Measurements from ENCODE around the gene ZNF518A. TPM values are rescaled to one million over a fixed set of nuclear protein-coding genes. Genes with fewer than 3 reads are reported as not detected.

Gene ZNF518A

DNA sequence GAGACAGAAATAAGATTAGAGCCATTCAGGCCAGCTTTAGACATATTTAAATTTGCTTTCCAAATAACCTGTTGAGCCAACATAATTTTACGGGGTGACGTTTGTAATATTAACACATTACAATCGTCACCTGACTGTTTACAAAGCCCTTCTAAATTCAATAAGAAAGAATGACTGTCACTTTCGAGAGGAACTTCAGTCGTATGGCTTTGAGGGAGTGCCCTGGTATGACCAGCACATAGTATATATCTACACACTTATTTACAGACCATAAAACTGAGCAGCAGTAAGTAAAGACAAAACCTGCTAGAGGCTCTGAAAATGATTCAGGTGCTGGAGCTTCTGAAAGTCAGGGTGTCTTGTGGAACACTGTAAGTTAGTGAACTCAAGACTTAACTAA is 78.8 kb downstream of the ZNF518A start:
- Histone ChIP-seq H3K4me2 (ENCODE audit: low read length, poor library complexity, severe bottlenecking) (no peak overlapping the region), H3K4me3 (ENCODE audit: insufficient read depth in 1 of 2, low read depth in 1 of 2, low read length in 2 of 2) (no peak overlapping the region), H2BK15ac (ENCODE audit: low read depth, poor library complexity, severe bottlenecking) (no peak overlapping the region), H3K14ac (ENCODE audit: low read length in 2 of 2) (no peak overlapping the region), H2AK5ac (ENCODE audit: low read length, severe bottlenecking) (no peak overlapping the region), H4K8ac (ENCODE audit: low read length) (no peak overlapping the region), H3K18ac (ENCODE audit: low read depth in 1 of 2, low read length in 2 of 2) (no peak overlapping the region), H3K27ac (ENCODE audit: low read length, poor library complexity, severe bottlenecking) (no peak overlapping the region), H2BK5ac (ENCODE audit: low read depth, low read length, poor library complexity, severe bottlenecking) (no peak overlapping the region), H3K36me3 (ENCODE audit: control insufficient read depth in 1 of 2, insufficient read depth in 2 of 2, low read depth in 1 of 2, low read length in 2 of 2) (no peaks in the 10 kb centered on the region), H2BK120ac (ENCODE audit: low read depth, low read length) (no peak overlapping the region), H2AFZ (ENCODE audit: low read depth, low read length) (no peak overlapping the region), H3K9me3 (ENCODE audit: control insufficient read depth, low read length) (no peaks in the 10 kb centered on the region), H3K4ac (ENCODE audit: low read depth in 1 of 2, low read length in 2 of 2) (no peak overlapping the region), H4K91ac (ENCODE audit: low read length) (no peak overlapping the region), H3K23ac (ENCODE audit: low read length in 2 of 2) (no peak overlapping the region), H3K27me3 (ENCODE audit: control insufficient read depth in 1 of 2, insufficient read depth in 1 of 2, low read length in 2 of 2) (peaks cover 3 to 4% of the 10 kb centered on the region in 2 experiments), H3K79me1 (replicated peaks; ENCODE audit: low read length, poor library complexity, severe bottlenecking) (no peaks in the 10 kb centered on the region), H3K9ac (ENCODE audit: low read length) (no peak overlapping the region), H3K4me1 (ENCODE audit: control insufficient read depth, insufficient read depth, low read depth, low read length) (peaks cover 9% of the 10 kb centered on the region), H2BK12ac (ENCODE audit: low read length in 2 of 2) (no peak overlapping the region)
- 88% methylated on average over 4 of the region's 5 CpGs for WGBS
- DNase-seq = no peak

GRCh38 chr10:96211764-96212163 is 81.7 kb downstream of the ZNF518A start:
- Histone ChIP-seq H3K18ac (ENCODE audit: low read depth in 1 of 2, low read length in 2 of 2) (no peak overlapping the region), H3K23ac (ENCODE audit: low read length in 2 of 2) (no peak overlapping the region), H3K14ac (ENCODE audit: low read length in 2 of 2) (no peak overlapping the region), H2AK5ac (ENCODE audit: low read length, severe bottlenecking) (no peak overlapping the region), H3K36me3 (ENCODE audit: control insufficient read depth in 1 of 2, insufficient read depth in 2 of 2, low read depth in 1 of 2, low read length in 2 of 2) (no peaks in the 10 kb centered on the region), H2BK5ac (ENCODE audit: low read depth, low read length, poor library complexity, severe bottlenecking) (no peak overlapping the region), H2BK15ac (ENCODE audit: low read depth, poor library complexity, severe bottlenecking) (no peak overlapping the region), H3K27me3 (ENCODE audit: control insufficient read depth in 1 of 2, insufficient read depth in 1 of 2, low read length in 2 of 2) (peaks cover 3 to 17% of the 10 kb centered on the region in 2 experiments), H3K9ac (ENCODE audit: low read length) (no peak overlapping the region), H3K4ac (ENCODE audit: low read depth in 1 of 2, low read length in 2 of 2) (no peak overlapping the region), H3K9me3 (ENCODE audit: control insufficient read depth, low read length) (no peaks in the 10 kb centered on the region), H2BK12ac (ENCODE audit: low read length in 2 of 2) (no peak overlapping the region), H3K4me3 (ENCODE audit: insufficient read depth in 1 of 2, low read depth in 1 of 2, low read length in 2 of 2) (no peak overlapping the region), H2BK120ac (ENCODE audit: low read depth, low read length) (no peak overlapping the region), H4K91ac (ENCODE audit: low read length) (no peak overlapping the region), H2AFZ (ENCODE audit: low read depth, low read length) (no peak overlapping the region), H3K79me1 (replicated peaks; ENCODE audit: low read length, poor library complexity, severe bottlenecking) (no peaks in the 10 kb centered on the region), H3K4me2 (ENCODE audit: low read length, poor library complexity, severe bottlenecking) (no peak overlapping the region), H4K8ac (ENCODE audit: low read length) (no peak overlapping the region), H3K4me1 (ENCODE audit: control insufficient read depth, insufficient read depth, low read depth, low read length) (peaks cover 11% of the 10 kb centered on the region), H3K27ac (ENCODE audit: low read length, poor library complexity, severe bottlenecking) (no peak overlapping the region)
- DNase-seq = no peak

DNA sequence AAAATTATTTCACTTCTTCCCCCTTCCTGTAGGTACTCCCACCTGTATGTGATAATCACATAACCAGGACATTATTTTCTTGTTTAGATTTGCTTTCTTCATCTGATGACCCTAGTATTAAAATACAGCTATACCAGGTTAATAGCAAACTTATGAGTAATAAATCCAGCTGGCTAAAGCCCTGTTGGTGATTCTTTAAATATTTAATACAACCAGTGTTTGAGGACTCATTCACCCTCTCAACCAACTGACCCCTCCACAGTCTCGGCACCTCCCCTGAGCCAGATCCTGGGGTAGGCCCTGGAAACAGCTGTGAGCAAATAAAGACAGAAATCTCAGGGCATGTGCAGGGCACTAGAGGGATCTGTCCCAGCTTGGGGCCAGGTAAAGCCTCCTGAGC is 82.8 kb downstream of the ZNF518A start:
- Histone ChIP-seq H2BK15ac (ENCODE audit: low read depth, poor library complexity, severe bottlenecking) (no peak overlapping the region), H2AFZ (ENCODE audit: low read depth, low read length) (no peak overlapping the region), H3K23ac (ENCODE audit: low read length in 2 of 2) (no peak overlapping the region), H3K9me3 (ENCODE audit: control insufficient read depth, low read length) (no peaks in the 10 kb centered on the region), H2BK5ac (ENCODE audit: low read depth, low read length, poor library complexity, severe bottlenecking) (no peak overlapping the region), H3K18ac (ENCODE audit: low read depth in 1 of 2, low read length in 2 of 2) (no peak overlapping the region), H2BK120ac (ENCODE audit: low read depth, low read length) (no peak overlapping the region), H3K36me3 (ENCODE audit: control insufficient read depth in 1 of 2, insufficient read depth in 2 of 2, low read depth in 1 of 2, low read length in 2 of 2) (no peaks in the 10 kb centered on the region), H4K8ac (ENCODE audit: low read length) (no peak overlapping the region), H3K27me3 (ENCODE audit: control insufficient read depth in 1 of 2, insufficient read depth in 1 of 2, low read length in 2 of 2) (peaks cover 3 to 17% of the 10 kb centered on the region in 2 experiments), H3K4me1 (ENCODE audit: control insufficient read depth, insufficient read depth, low read depth, low read length) (peaks cover 11% of the 10 kb centered on the region), H3K79me1 (replicated peaks; ENCODE audit: low read length, poor library complexity, severe bottlenecking) (no peaks in the 10 kb centered on the region), H3K4me3 (ENCODE audit: insufficient read depth in 1 of 2, low read depth in 1 of 2, low read length in 2 of 2) (no peak overlapping the region), H3K4ac (ENCODE audit: low read depth in 1 of 2, low read length in 2 of 2) (no peak overlapping the region), H3K4me2 (ENCODE audit: low read length, poor library complexity, severe bottlenecking) (no peak overlapping the region), H4K91ac (ENCODE audit: low read length) (no peak overlapping the region), H3K9ac (ENCODE audit: low read length) (no peak overlapping the region), H3K27ac (ENCODE audit: low read length, poor library complexity, severe bottlenecking) (peak overlapping the region; percentile 61), H2BK12ac (ENCODE audit: low read length in 2 of 2) (no peak overlapping the region), H3K14ac (ENCODE audit: low read length in 2 of 2) (no peak overlapping the region), H2AK5ac (ENCODE audit: low read length, severe bottlenecking) (no peak overlapping the region)
- no peak for DNase-seq
- WGBS = 100% methylated on average over 1 of the region's 1 CpG

Small RNA genes lying within 50 kb of the gene (small RNA-seq; reads per million reads assigned to genes)
- gene RNU6-271P (ENCODE audit: low read depth) = not detected
